GM12874 (cell line): ENCODE data around the gene GPR68.

Experiments
- TF ChIP-seq, protein P1 (sequence below): IDR thresholded peaks from 2 replicates; pipeline ENCODE4 v1.5.1; 2011; ENCODE audit warnings: low read depth, mild to moderate bottlenecking, control low read depth, low read length, moderate library complexity; ENCODE audit not compliant: insufficient read depth

The GPR68 gene

DNA sequence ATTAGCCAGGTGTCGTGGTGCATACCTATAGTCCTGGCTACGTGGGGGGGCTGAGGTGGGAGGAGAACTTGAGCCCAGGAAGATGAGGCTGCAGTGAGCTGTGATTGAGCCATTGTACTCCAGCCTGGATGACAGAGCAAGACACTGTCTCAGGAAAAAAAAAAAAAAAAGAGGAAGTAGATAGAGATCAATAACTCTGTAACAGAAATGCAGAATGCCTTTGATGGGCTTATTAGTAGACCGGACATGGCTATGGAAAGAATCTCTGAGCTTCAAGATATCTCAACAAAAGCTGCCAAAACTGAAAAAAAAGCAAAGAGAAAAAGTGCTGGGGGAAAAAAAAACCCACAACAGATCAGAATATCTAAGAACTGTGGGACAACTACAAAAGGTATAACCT lies 37.5 kb downstream of the GPR68 start:
- TF ChIP-seq, protein P1, sequence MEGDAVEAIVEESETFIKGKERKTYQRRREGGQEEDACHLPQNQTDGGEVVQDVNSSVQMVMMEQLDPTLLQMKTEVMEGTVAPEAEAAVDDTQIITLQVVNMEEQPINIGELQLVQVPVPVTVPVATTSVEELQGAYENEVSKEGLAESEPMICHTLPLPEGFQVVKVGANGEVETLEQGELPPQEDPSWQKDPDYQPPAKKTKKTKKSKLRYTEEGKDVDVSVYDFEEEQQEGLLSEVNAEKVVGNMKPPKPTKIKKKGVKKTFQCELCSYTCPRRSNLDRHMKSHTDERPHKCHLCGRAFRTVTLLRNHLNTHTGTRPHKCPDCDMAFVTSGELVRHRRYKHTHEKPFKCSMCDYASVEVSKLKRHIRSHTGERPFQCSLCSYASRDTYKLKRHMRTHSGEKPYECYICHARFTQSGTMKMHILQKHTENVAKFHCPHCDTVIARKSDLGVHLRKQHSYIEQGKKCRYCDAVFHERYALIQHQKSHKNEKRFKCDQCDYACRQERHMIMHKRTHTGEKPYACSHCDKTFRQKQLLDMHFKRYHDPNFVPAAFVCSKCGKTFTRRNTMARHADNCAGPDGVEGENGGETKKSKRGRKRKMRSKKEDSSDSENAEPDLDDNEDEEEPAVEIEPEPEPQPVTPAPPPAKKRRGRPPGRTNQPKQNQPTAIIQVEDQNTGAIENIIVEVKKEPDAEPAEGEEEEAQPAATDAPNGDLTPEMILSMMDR: no peak

DNA sequence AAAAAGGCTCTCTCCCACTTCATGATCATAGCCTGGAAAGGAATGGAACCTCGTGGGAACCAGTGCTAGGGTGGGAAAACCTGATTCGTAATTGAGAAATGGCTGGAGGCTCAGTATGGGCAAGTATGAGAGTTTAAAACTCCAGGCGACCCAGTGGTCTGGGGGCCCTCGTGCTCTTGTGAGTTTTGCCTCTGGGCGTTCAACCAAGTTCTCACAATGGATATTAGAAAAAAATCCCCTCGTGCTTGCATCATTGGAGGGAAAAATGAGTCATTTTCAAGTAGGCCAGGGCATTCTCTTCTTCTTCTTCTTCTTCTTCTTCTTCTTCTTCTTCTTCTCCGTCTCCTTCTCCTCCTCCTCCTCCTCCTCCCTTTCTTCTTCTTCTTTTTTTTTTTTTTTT lies 39.0 kb downstream of the GPR68 start:
- TF ChIP-seq, protein P1: no peak

DNA sequence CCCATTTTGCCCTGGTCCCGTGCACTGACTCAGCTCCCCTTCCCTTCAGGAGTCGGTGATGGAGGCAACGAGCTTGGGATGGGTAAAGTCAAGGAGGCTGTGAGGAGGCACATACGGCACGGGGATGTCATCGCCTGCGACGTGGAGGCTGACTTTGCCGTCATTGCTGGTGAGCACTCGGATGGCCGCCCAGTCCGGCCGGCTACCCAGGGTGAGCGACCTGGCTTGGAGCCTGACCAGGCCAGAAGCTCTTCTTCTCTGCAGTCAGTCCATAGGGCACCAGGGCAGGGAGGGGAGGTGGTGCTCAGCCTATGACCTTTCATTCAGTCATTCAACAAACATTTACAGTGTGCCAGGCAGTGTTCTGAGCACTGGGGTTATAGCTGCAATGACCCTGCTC lies 39.8 kb downstream of the GPR68 start:
- TF ChIP-seq, protein P1: no peak

DNA sequence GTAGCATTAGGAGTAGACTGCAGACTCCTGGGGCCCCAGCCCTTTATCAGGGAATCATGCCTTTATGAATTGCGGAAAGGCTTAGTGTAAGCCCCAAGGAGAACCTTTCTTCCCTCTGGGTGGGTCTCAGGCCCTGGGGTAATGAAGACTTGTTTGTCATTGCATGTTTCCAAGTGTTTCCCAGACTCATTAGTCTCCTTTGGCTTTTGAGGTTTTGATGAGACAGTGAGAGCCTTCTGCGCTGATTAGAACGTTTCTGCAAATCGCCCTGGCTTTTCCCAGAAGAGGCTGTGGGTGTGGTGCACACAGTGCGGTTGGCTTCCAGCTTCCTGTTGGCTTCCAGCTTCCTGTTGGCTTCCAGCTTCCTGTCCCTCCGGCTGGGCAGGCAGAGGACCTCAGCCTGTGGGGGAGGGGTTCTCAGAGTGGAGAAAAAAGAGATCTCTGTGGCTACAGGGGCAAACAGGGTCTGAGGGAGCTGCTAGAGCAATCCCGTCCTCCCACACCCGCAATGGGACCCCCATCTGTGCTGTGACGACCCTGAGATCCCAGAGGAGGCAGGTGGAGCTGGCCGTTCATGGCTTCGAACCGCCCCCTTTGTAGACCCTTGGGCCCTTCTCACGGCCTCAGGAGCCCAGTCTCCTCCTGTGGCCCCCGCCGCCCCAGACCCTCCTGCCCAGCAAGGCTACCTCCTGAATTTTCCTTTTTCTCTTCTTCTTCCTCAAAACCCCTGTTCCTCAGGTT lies 42.1 kb downstream of the GPR68 start:
- TF ChIP-seq, protein P1: no peak

DNA sequence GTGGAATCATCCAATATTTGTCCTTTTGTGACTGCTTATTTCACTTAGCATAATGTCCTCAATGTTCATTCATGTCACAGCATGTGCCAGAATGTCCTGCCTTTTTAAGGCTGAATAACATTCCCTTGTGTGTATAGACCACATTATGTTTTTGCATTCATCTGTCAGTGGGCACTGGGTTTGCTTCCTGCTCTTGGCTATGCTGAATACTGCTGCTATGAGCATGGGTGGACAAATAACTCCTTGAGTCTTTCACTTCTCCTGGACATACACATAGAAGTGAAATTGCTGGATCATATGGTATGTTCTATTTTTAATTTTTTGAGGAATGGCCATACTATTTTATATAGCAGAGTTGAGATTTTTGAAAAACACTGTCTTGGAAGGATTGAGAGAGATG lies 46.9 kb downstream of the GPR68 start:
- TF ChIP-seq, protein P1: no peak

DNA sequence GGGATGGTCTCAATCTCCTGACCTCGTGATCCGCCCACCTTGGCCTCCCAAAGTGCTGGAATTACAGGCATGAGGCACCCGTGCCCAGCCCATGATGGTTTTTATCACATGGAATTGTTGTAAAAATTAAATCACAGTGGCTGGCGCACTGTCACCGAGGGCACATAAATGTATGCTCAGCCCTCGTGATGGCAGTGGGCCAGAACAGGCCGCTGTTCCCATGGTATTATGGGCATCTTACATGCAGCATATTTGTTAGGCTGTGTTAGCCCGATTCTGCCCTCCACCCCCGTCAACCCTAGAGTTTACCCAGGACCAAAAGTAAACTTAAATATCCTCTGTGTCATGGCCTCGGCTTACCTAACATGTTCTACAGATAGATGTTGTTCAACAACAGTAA lies 48.6 kb downstream of the GPR68 start:
- TF ChIP-seq, protein P1: no peak

DNA sequence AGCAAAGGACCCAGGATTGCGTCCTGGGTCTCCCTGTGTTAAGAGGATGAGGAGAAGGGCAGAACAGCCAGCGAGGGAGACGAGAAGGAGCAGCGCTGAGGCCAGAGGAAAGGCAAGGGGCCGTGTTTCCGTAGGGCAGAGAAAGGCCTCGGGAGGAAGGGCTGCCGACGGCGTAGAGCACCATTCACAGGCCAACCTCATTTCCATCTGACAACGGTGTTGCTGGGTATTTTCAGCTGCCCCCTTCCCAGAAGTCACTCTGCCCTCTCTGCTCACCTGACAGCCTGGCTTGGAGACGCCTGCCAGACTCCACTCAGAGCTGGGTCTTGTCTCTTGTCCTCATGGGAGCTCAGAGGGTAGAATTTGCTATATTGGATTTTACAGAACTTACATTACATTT lies 51.4 kb downstream of the GPR68 start:
- TF ChIP-seq, protein P1: no peak
